Breast epithelium (tissue), 4 donors: ENCODE data around the gene MCRIP2. TPM values are rescaled to one million over a fixed set of nuclear protein-coding genes. Genes with fewer than 3 reads are reported as not detected.

Experiments used
- DNase-seq, 2 donors: peaks; one replicate each; pipeline ENCODE4 v3.0.0-alpha.2; 2019; ENCODE audit warnings: low spot score in 2 of 2
- H3K27ac ChIP-seq, 2 donors: fragments of 200-600 bp; sonication (generic) in 1 of 2; one replicate each; pipeline ENCODE4 v1.5.1; 2016 to 2019; ENCODE audit warnings: mild to moderate bottlenecking in 1 of 2
- H3K27me3 ChIP-seq, 2 donors: fragments of 200-600 bp; sonication (generic) in 1 of 2; one replicate each; pipeline versions ENCODE4 v1.5.1 to v1.6.0; 2017 to 2019; ENCODE audit warnings: control low read depth in 1 of 2, mild to moderate bottlenecking in 1 of 2
- H3K36me3 ChIP-seq: fragments of 200-600 bp; one replicate; pipeline ENCODE4 v1.5.1; 2019
- H3K4me1 ChIP-seq, 2 donors: fragments of 200-600 bp; sonication (generic); one replicate each; pipeline ENCODE4 v1.5.1; 2016 to 2019; ENCODE audit warnings: control low read depth in 1 of 2
- H3K4me3 ChIP-seq, 3 donors: fragments of 200-600 bp; sonication (generic); 1 replicate in 2 of 3; 2 replicates in 1 of 3; pipeline ENCODE4 v1.5.1; 2016 to 2019; ENCODE audit warnings: mild to moderate bottlenecking in 3 of 3, moderate library complexity in 2 of 3
- H3K9me3 ChIP-seq, 2 donors: fragments of 200-600 bp; sonication (generic) in 1 of 2; one replicate each; pipeline ENCODE4 v1.5.1; 2016 to 2019; ENCODE audit warnings: control low read depth in 1 of 2
- POLR2A ChIP-seq: fragments of 450-650 bp; IDR thresholded peaks from one replicate; pipeline ENCODE4 v1.6.1; 2016; ENCODE audit warnings: antibody characterized with exemption, mild to moderate bottlenecking, moderate library complexity
- POLR2AphosphoS5 ChIP-seq, 3 donors: sonication (generic); formaldehyde crosslinking; IDR thresholded peaks; one replicate each; pipeline ENCODE4 v1.6.1; 2017; ENCODE audit warnings: antibody characterized with exemption in 3 of 3
- intact Hi-C: fragments of 100-400 bp; cut with DNase I; formaldehyde crosslinking; loops from one replicate; pipeline ENCODE4 v1.15.1; 2023; ENCODE audit warnings: low total_unique reads
- total RNA-seq, 3 donors: library from RNA; depleted of rRNA; stranded (reverse); fragments of >200 nt; gene quantifications; one replicate each; pipeline ENCODE4 v1.1.0, GENCODE V29; 2016
- TF ChIP-seq, protein P1 (sequence below), 3 donors: fragments of 450-650 bp; IDR thresholded peaks; one replicate each; pipeline ENCODE4 v1.5.1; 2016 to 2017; ENCODE audit warnings: antibody characterized with exemption in 3 of 3, mild to moderate bottlenecking in 3 of 3, moderate library complexity in 3 of 3

Gene MCRIP2
- total RNA-seq, 3 donors from 2014 or later = 26.8 to 39.7 (median 34.9) TPM

- Histone ChIP-seq H3K4me1 (peaks cover 0 to 5% of the 10 kb centered on the region in 2 donors), H3K9me3 (no peaks in the 10 kb centered on the region), H3K4me3 (peak overlapping the region; percentile 90 to 97 (median 93)), H3K36me3 (peaks cover 10% of the 10 kb centered on the region), H3K27me3 (no peaks in the 10 kb centered on the region), H3K27ac (peak overlapping the region; percentile 87)
- intact Hi-C loops = loop anchor here (1.0 kb wide), 1 partner anchor 22 kb away; the partner anchor contains the start of gene WDR24
- TF ChIP-seq POLR2AphosphoS5 (IDR thresholded peaks at IDR 0.05) (no peak), POLR2A (no peak)
- TF ChIP-seq, protein P1, sequence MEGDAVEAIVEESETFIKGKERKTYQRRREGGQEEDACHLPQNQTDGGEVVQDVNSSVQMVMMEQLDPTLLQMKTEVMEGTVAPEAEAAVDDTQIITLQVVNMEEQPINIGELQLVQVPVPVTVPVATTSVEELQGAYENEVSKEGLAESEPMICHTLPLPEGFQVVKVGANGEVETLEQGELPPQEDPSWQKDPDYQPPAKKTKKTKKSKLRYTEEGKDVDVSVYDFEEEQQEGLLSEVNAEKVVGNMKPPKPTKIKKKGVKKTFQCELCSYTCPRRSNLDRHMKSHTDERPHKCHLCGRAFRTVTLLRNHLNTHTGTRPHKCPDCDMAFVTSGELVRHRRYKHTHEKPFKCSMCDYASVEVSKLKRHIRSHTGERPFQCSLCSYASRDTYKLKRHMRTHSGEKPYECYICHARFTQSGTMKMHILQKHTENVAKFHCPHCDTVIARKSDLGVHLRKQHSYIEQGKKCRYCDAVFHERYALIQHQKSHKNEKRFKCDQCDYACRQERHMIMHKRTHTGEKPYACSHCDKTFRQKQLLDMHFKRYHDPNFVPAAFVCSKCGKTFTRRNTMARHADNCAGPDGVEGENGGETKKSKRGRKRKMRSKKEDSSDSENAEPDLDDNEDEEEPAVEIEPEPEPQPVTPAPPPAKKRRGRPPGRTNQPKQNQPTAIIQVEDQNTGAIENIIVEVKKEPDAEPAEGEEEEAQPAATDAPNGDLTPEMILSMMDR (IDR thresholded peaks at IDR 0.05) = no peak
- DNase-seq = no peak
Observed at GRCh38 chr16:668519-669171, 27.0 kb downstream of the MCRIP2 start.

- peaks cover 10% of the 10 kb centered on the region for H3K36me3 ChIP-seq
- TF ChIP-seq, protein P1 (IDR thresholded peaks at IDR 0.05) = no peak
- TF ChIP-seq POLR2A (no peak), POLR2AphosphoS5 (IDR thresholded peaks at IDR 0.05) (no peak)
- H3K4me3 ChIP-seq = no peak overlapping the region
Observed at GRCh38 chr16:669666-670065, 28.0 kb downstream of the MCRIP2 start.

GRCh38 chr16:670485-671352, 29.1 kb downstream of the MCRIP2 start:
- no peaks in the 10 kb centered on the region for H3K9me3 ChIP-seq
- H3K27ac ChIP-seq = no peak overlapping the region
- H3K36me3 ChIP-seq = peaks cover 10% of the 10 kb centered on the region
- peaks cover 0 to 5% of the 10 kb centered on the region in 2 donors for H3K4me1 ChIP-seq
- H3K4me3 ChIP-seq = no peak overlapping the region
- TF ChIP-seq POLR2AphosphoS5 (IDR thresholded peaks at IDR 0.05) = no peak
- TF ChIP-seq POLR2A = no peak
- TF ChIP-seq, protein P1 (IDR thresholded peaks at IDR 0.05) = no peak
- H3K27me3 ChIP-seq = no peaks in the 10 kb centered on the region
- intact Hi-C loops = no loop called here
- DNase-seq = no peak

More at GRCh38 chr16:669666-670065, 28.0 kb downstream of the MCRIP2 start:
- Histone ChIP-seq H3K4me1 (peaks cover 0 to 5% of the 10 kb centered on the region in 2 donors), H3K9me3 (no peaks in the 10 kb centered on the region), H3K27ac (no peak overlapping the region), H3K27me3 (no peaks in the 10 kb centered on the region)
- DNase-seq = no peak
- intact Hi-C loops = no loop called here

GRCh38 chr16:671353-672131, 29.9 kb downstream of the MCRIP2 start:
- Histone ChIP-seq H3K36me3 (peaks cover 10% of the 10 kb centered on the region), H3K9me3 (no peaks in the 10 kb centered on the region), H3K27me3 (no peaks in the 10 kb centered on the region), H3K4me3 (no peak overlapping the region), H3K4me1 (peaks cover 0 to 5% of the 10 kb centered on the region in 2 donors), H3K27ac (no peak overlapping the region)
- TF ChIP-seq, protein P1 (IDR thresholded peaks at IDR 0.05) = no peak
- TF ChIP-seq POLR2A (no peak), POLR2AphosphoS5 (IDR thresholded peaks at IDR 0.05) (no peak)
- intact Hi-C loops = no loop called here
- no peak for DNase-seq
